DMS53 treated with DMSO at 0.1 percent for 48 hours (cell line): Measurements from ENCODE around the gene TCF15.

ENCODE experiments used
- DNase-seq: peaks from one replicate; lab custom pipeline; 2025; ENCODE audit not compliant: unreplicated experiment; lab: John Stamatoyannopoulos, UW

Gene TCF15

GRCh38 chr20:610130-611046, at the start of gene TCF15:
Gene TCF15, minus strand, starts transcription at chr20:610309. Its CDS starts 72 bp downstream, at chr20:610237.
- DNase-seq: peak; percentile 66

- DNase-seq: no peak
Observed at GRCh38 chr20:658731-659291, 48.7 kb upstream of the TCF15 start.

- no peak for DNase-seq
Observed at GRCh38 chr20:658202-658601, 48.1 kb upstream of the TCF15 start.

GRCh38 chr20:655726-656624, 45.9 kb upstream of the TCF15 start:
- no peak for DNase-seq

GRCh38 chr20:654417-654750, 44.3 kb upstream of the TCF15 start:
- no peak for DNase-seq

- no peak for DNase-seq
Observed at GRCh38 chr20:653590-654416, 43.7 kb upstream of the TCF15 start.

- peak; percentile 63 for DNase-seq
Observed at GRCh38 chr20:653110-653589, 43.0 kb upstream of the TCF15 start, which contains the start of gene SRXN1. Gene SRXN1, minus strand, starts transcription at chr20:653200. Its CDS starts 15 bp downstream, at chr20:653185.

GRCh38 chr20:652615-653109, 42.6 kb upstream of the TCF15 start:
- DNase-seq: no peak

GRCh38 chr20:651713-652614, 41.9 kb upstream of the TCF15 start:
- DNase-seq: no peak

GRCh38 chr20:650954-651353, 40.8 kb upstream of the TCF15 start:
- DNase-seq: no peak

GRCh38 chr20:650281-650680, 40.2 kb upstream of the TCF15 start:
- DNase-seq: no peak

- DNase-seq: no peak
Observed at GRCh38 chr20:647479-648019, 37.4 kb upstream of the TCF15 start.

GRCh38 chr20:646868-647233, 36.7 kb upstream of the TCF15 start:
- no peak for DNase-seq

GRCh38 chr20:646107-646867, 36.2 kb upstream of the TCF15 start:
- no peak for DNase-seq

- DNase-seq: peak; percentile 49
Observed at GRCh38 chr20:645318-646106, 35.4 kb upstream of the TCF15 start.

- DNase-seq: no peak
Observed at GRCh38 chr20:644692-645317, 34.7 kb upstream of the TCF15 start.
